OCI-LY1 (cell line): ENCODE measurements around the gene GLT8D1.

Experiments used
- H2AFZ ChIP-seq: fragments of 200-600 bp; sonication (generic), shearing (Covaris generic); 2 replicates; pipeline ENCODE4 v1.6.0; 2014; ENCODE audit warnings: antibody characterized with exemption, mild to moderate bottlenecking, low read length
- H3F3A ChIP-seq: fragments of 200-600 bp; sonication (generic), shearing (Covaris generic); 2 replicates; pipeline ENCODE4 v1.6.0; 2014; ENCODE audit warnings: mild to moderate bottlenecking, antibody characterized with exemption, low read length, moderate library complexity; ENCODE audit not compliant: insufficient read depth
- H3K27ac ChIP-seq: fragments of 200-600 bp; sonication (generic); 2 replicates; pipeline ENCODE4 v1.5.1; 2014; ENCODE audit warnings: low read length, mixed run types, mild to moderate bottlenecking, low read depth; ENCODE audit not compliant: poor library complexity, severe bottlenecking
- H3K27me3 ChIP-seq: fragments of 200-600 bp; sonication (generic); 2 replicates; pipeline ENCODE4 v1.6.0; 2014; ENCODE audit warnings: antibody characterized with exemption, mild to moderate bottlenecking, low read length, moderate library complexity; ENCODE audit not compliant: insufficient read depth
- H3K36me3 ChIP-seq: fragments of 200-600 bp; sonication (generic); 2 replicates; pipeline ENCODE4 v1.6.1; 2014; ENCODE audit warnings: mild to moderate bottlenecking, antibody characterized with exemption, low read length, moderate library complexity, mixed read lengths; ENCODE audit not compliant: insufficient read depth
- H3K4me1 ChIP-seq: fragments of 200-600 bp; sonication (generic); 2 replicates; pipeline ENCODE4 v1.5.1; 2014; ENCODE audit warnings: mild to moderate bottlenecking, low read length, moderate library complexity; ENCODE audit not compliant: insufficient read depth, severe bottlenecking
- H3K4me2 ChIP-seq: fragments of 200-600 bp; sonication (generic), shearing (Covaris generic); 2 replicates; pipeline ENCODE4 v1.6.1; 2014; ENCODE audit warnings: low read length
- H3K4me3 ChIP-seq: fragments of 200-600 bp; sonication (generic); 2 replicates; pipeline ENCODE4 v1.5.1; 2014; ENCODE audit warnings: low read length, low read depth, mild to moderate bottlenecking, mixed read lengths; ENCODE audit not compliant: poor library complexity, severe bottlenecking
- H3K79me2 ChIP-seq: fragments of 200-600 bp; shearing (Covaris generic); 2 replicates; pipeline ENCODE4 v1.6.1; 2016; ENCODE audit warnings: mixed run types, low read length, mixed read lengths; ENCODE audit not compliant: insufficient read depth
- H3K9ac ChIP-seq: fragments of 200-600 bp; sonication (generic), shearing (Covaris generic); 2 replicates; pipeline ENCODE4 v1.6.1; 2014; ENCODE audit warnings: mild to moderate bottlenecking, low read length, mixed read lengths
- H3K9me2 ChIP-seq: fragments of 200-600 bp; sonication (generic), shearing (Covaris generic); 2 replicates; pipeline ENCODE4 v1.6.1; 2014; ENCODE audit warnings: low read depth, mild to moderate bottlenecking, low read length, mixed read lengths
- H3K9me3 ChIP-seq: fragments of 200-600 bp; shearing (Covaris generic); 2 replicates; pipeline ENCODE4 v1.6.1; 2014; ENCODE audit warnings: low read length, mixed read lengths
- H4K20me1 ChIP-seq: fragments of 200-600 bp; sonication (generic), shearing (Covaris generic); 2 replicates; pipeline ENCODE4 v1.6.0; 2016; ENCODE audit warnings: mild to moderate bottlenecking, low read length; ENCODE audit not compliant: insufficient read depth
- EZH2 ChIP-seq: fragments of 200-600 bp; sonication (generic), shearing (Covaris generic); IDR thresholded peaks from 2 replicates; pipeline ENCODE4 v1.8.0; 2017; ENCODE audit warnings: borderline replicate concordance, mixed run types, mild to moderate bottlenecking, antibody characterized with exemption, low read length, moderate library complexity, mixed read lengths
- TF ChIP-seq, protein P1 (sequence below): fragments of 200-600 bp; sonication (generic), shearing (Covaris generic); IDR thresholded peaks from 2 replicates; pipeline ENCODE4 v1.5.1; 2017; ENCODE audit warnings: mild to moderate bottlenecking, antibody characterized with exemption, low read length, moderate library complexity, mixed read lengths

The GLT8D1 gene

DNA sequence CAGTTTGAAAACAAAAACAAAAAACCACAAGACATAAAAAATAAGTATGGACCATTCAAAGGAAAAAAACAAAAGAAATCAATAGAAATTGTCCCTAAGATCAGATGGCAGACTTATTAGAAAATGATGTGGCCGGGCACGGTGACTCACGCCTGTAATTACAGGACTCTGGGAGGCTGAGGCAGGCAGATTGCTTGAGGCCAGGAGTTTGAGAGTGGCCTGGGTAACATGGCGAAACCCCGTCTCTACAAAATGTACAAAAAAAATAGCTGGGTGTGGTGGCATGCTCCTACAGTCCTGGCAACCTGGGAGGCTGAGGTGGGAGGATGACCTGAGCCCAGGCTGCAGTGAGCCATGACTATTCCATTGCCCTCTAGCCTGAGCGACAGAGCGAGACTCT, 16.9 kb upstream of the GLT8D1 start:
- H3K79me2 ChIP-seq = no peaks in the 10 kb centered on the region
- no peak overlapping the region for H2AFZ ChIP-seq
- no peak overlapping the region for H3K4me2 ChIP-seq
- H3K4me1 ChIP-seq = no peaks in the 10 kb centered on the region
- H3K9me3 ChIP-seq = 0 out of 2 replicates have a peak, but pooled peaks cover 3% of the 10 kb centered on the region
- no peaks in the 10 kb centered on the region for H3K9me2 ChIP-seq
- H3K9ac ChIP-seq = no peak overlapping the region
- H3K36me3 ChIP-seq = peaks cover 21% of the 10 kb centered on the region
- no peak overlapping the region for H3K4me3 ChIP-seq
- no peak overlapping the region for H3K27ac ChIP-seq
- TF ChIP-seq EZH2 = no peak
- TF ChIP-seq, protein P1, sequence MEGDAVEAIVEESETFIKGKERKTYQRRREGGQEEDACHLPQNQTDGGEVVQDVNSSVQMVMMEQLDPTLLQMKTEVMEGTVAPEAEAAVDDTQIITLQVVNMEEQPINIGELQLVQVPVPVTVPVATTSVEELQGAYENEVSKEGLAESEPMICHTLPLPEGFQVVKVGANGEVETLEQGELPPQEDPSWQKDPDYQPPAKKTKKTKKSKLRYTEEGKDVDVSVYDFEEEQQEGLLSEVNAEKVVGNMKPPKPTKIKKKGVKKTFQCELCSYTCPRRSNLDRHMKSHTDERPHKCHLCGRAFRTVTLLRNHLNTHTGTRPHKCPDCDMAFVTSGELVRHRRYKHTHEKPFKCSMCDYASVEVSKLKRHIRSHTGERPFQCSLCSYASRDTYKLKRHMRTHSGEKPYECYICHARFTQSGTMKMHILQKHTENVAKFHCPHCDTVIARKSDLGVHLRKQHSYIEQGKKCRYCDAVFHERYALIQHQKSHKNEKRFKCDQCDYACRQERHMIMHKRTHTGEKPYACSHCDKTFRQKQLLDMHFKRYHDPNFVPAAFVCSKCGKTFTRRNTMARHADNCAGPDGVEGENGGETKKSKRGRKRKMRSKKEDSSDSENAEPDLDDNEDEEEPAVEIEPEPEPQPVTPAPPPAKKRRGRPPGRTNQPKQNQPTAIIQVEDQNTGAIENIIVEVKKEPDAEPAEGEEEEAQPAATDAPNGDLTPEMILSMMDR = no peak
- no peaks in the 10 kb centered on the region for H3F3A ChIP-seq
- no peaks in the 10 kb centered on the region for H4K20me1 ChIP-seq
- no peaks in the 10 kb centered on the region for H3K27me3 ChIP-seq

DNA sequence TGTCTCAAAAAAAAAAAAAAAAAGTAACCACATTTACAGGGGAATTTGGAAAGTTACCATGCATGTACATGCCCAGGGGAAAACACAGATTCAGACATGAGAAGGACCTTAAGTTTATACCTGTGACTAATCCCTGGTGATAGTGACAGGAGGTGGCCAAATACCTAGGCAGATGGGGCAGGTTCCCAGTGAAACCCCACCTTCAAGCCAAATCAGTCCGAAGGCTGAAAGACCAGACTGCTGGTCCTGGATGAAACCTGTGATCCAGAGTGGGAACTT, 16.1 kb upstream of the GLT8D1 start:
- H3K27me3 ChIP-seq = no peaks in the 10 kb centered on the region
- no peak overlapping the region for H3K9ac ChIP-seq
- no peaks in the 10 kb centered on the region for H3F3A ChIP-seq
- H3K4me1 ChIP-seq = no peaks in the 10 kb centered on the region
- TF ChIP-seq EZH2 = no peak
- TF ChIP-seq, protein P1 = no peak
- H3K79me2 ChIP-seq = no peaks in the 10 kb centered on the region
- H3K27ac ChIP-seq = no peak overlapping the region
- H3K4me3 ChIP-seq = no peak overlapping the region
- H3K9me3 ChIP-seq = 0 out of 2 replicates have a peak, but pooled peaks cover 3% of the 10 kb centered on the region
- H3K36me3 ChIP-seq = peaks cover 21% of the 10 kb centered on the region
- H3K4me2 ChIP-seq = no peak overlapping the region
- no peaks in the 10 kb centered on the region for H3K9me2 ChIP-seq
- H4K20me1 ChIP-seq = no peaks in the 10 kb centered on the region
- H2AFZ ChIP-seq = no peak overlapping the region

DNA sequence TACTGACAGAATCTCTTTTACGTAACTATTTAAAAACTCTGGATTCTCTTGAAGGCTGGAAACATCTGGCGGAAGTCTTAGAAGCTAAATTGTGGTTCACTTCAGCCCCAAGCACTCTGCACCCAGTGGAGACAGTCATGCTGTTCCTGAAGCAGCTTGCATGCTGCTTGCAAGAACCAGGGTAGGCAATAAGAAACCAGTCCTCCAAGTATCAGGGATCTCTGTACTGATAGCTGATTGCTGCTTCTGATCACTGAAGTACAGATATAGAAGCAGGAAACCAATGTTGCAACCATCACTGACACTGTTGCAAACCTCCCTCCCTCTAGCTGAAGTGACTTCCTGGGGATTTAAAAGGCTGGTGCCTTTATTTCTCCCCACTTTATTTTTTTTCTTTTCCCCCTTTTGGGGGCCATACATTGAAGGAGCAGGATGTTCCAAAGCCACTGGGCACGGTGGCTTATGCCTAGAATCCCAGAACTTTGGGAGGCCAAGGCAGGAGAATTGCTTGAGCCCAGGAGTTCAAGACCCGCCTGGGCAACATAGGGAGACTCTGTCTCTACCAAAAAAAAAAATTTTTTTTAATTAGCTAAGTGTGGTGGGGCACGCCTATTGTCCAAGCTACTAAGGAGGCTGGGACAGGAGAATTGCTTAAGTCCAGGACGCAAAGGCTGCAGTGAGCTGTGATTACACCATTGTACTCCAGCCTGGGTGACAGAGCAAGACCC, 15.6 kb upstream of the GLT8D1 start:
- Histone ChIP-seq H4K20me1 (no peaks in the 10 kb centered on the region), H3K9me2 (no peaks in the 10 kb centered on the region), H3K36me3 (peaks cover 21% of the 10 kb centered on the region), H3K27ac (no peak overlapping the region), H3K4me3 (no peak overlapping the region), H3K79me2 (no peaks in the 10 kb centered on the region), H3F3A (no peaks in the 10 kb centered on the region), H3K4me1 (no peaks in the 10 kb centered on the region), H3K9me3 (0 out of 2 replicates have a peak, but pooled peaks cover 3% of the 10 kb centered on the region), H3K9ac (no peak overlapping the region), H3K27me3 (no peaks in the 10 kb centered on the region), H3K4me2 (no peak overlapping the region), H2AFZ (no peak overlapping the region)
- TF ChIP-seq, protein P1 = no peak
- TF ChIP-seq EZH2 = no peak
